GM12878 (cell line): ENCODE results near the gene ARID1A.

Source experiments
- CREB1 ChIP-seq: IDR thresholded peaks from 2 replicates; pipeline ENCODE4 v1.6.1; 2012; ENCODE audit warnings: low read depth, mild to moderate bottlenecking, inconsistent platforms
- EZH2 ChIP-seq: IDR thresholded peaks from 2 replicates; pipeline ENCODE4 v1.6.1; 2012; ENCODE audit warnings: low read depth, mild to moderate bottlenecking, control low read depth, inconsistent platforms, low read length, borderline replicate concordance; ENCODE audit not compliant: control insufficient read depth
- FOXM1 ChIP-seq: IDR thresholded peaks from 2 replicates; pipeline ENCODE4 v1.6.1; 2012; ENCODE audit warnings: low read depth, mild to moderate bottlenecking, inconsistent platforms, low read length, moderate library complexity
- PBX3 ChIP-seq: IDR thresholded peaks from 2 replicates; pipeline ENCODE4 v1.6.1; 2011; ENCODE audit warnings: mild to moderate bottlenecking, low read depth, low read length, moderate library complexity; ENCODE audit not compliant: insufficient replicate concordance
- SMC3 ChIP-seq: IDR thresholded peaks from 2 replicates; pipeline ENCODE4 v1.6.1; 2011; ENCODE audit warnings: low read length, improper control_type of control experiment, borderline replicate concordance
- SPI1 ChIP-seq: IDR thresholded peaks from 2 replicates; pipeline ENCODE4 v1.6.1; 2011; ENCODE audit warnings: low read depth, mild to moderate bottlenecking, low read length, moderate library complexity, borderline replicate concordance; ENCODE audit not compliant: insufficient read depth
- SRF ChIP-seq, 2 experiments: IDR thresholded peaks; 2 replicates each; pipeline ENCODE4 v1.6.1; 2011; ENCODE audit warnings: low read depth in 2 of 2, low read length in 2 of 2, mild to moderate bottlenecking in 1 of 2, moderate library complexity in 1 of 2
- ZBTB4 ChIP-seq: fragments of 450-650 bp; formaldehyde crosslinking; IDR thresholded peaks from 2 replicates; pipeline ENCODE4 v1.4.0; 2022; ENCODE audit warnings: mild to moderate bottlenecking, moderate library complexity

GRCh38 chr1:26797627-26798026 is 101.8 kb downstream of the ARID1A start:
- TF ChIP-seq SRF (IDR thresholded peaks at IDR 0.05; ENCODE audit: low read depth in 2 of 2, low read length in 2 of 2) (no peak), PBX3 (no peak), FOXM1 (no peak), CREB1 (no peak), SMC3 (no peak), EZH2 (no peak), ZBTB4 (CRISPR knock-in tag) (no peak), SPI1 (no peak)
